OCI-LY3 (cell line): ENCODE measurements around the gene LYPD6B.

Experiments
- EZH2phosphoT487 ChIP-seq: fragments of 200-600 bp; shearing (Covaris generic); IDR thresholded peaks from 2 replicates; pipeline ENCODE4 v1.6.1; 2018; ENCODE audit warnings: antibody characterized with exemption, mixed run types, low read depth
- TF ChIP-seq, protein P1 (sequence below): fragments of 200-600, 300-600 bp; sonication (generic); IDR thresholded peaks from 2 replicates; pipeline ENCODE4 v1.5.1; 2014; ENCODE audit warnings: antibody characterized with exemption, low read length, low read depth

DNA sequence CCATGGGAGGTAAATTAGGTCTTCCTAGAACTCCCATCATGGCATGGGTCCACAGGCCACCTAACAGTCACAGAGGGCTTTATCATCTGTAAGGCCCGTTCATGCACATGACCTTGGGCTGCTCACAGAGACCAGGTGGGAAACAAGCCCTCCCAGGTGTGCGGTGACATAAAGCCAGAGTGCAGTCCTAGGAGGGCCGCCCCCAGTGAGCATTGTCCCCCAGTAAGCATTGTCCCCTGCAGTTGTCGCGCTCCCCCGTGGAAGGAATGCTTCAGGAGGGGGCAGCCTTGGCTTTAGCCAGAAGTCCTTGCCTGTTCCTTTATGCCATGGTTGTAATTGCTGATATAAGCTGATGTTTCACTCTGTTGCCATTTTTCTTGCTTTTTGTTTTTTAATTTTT, 41.7 kb upstream of the LYPD6B start:
- TF ChIP-seq, protein P1, sequence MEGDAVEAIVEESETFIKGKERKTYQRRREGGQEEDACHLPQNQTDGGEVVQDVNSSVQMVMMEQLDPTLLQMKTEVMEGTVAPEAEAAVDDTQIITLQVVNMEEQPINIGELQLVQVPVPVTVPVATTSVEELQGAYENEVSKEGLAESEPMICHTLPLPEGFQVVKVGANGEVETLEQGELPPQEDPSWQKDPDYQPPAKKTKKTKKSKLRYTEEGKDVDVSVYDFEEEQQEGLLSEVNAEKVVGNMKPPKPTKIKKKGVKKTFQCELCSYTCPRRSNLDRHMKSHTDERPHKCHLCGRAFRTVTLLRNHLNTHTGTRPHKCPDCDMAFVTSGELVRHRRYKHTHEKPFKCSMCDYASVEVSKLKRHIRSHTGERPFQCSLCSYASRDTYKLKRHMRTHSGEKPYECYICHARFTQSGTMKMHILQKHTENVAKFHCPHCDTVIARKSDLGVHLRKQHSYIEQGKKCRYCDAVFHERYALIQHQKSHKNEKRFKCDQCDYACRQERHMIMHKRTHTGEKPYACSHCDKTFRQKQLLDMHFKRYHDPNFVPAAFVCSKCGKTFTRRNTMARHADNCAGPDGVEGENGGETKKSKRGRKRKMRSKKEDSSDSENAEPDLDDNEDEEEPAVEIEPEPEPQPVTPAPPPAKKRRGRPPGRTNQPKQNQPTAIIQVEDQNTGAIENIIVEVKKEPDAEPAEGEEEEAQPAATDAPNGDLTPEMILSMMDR: no peak
- no peak for TF ChIP-seq EZH2phosphoT487
